IPS-20b (cell line): ENCODE data around the gene ZNF473.
"Not testable (repeated sequence)": the region's sequence is repeated elsewhere in the genome, so short reads cannot be mapped to it uniquely, and the experiment has no call there.

ENCODE experiments used
- H3K27ac ChIP-seq: one replicate; pipeline ENCODE4 v1.5.1; 2013; ENCODE audit warnings: low read length
- H3K27me3 ChIP-seq: 2 replicates; pipeline ENCODE4 v1.6.1; 2013; ENCODE audit warnings: mild to moderate bottlenecking, low read length, inconsistent platforms; ENCODE audit not compliant: insufficient read depth
- H3K36me3 ChIP-seq: 2 replicates; pipeline ENCODE4 v1.6.1; 2013; ENCODE audit warnings: low read depth, mild to moderate bottlenecking, inconsistent platforms, low read length, moderate library complexity; ENCODE audit not compliant: insufficient read depth
- H3K4me1 ChIP-seq: 2 replicates; pipeline ENCODE4 v1.6.1; 2013; ENCODE audit warnings: mild to moderate bottlenecking, control low read depth, inconsistent platforms, low read length, moderate library complexity; ENCODE audit not compliant: insufficient read depth
- H3K4me3 ChIP-seq: 2 replicates; pipeline ENCODE4 v1.5.1; 2013; ENCODE audit warnings: mild to moderate bottlenecking, low read length, inconsistent platforms
- H3K9ac ChIP-seq: 2 replicates; pipeline ENCODE4 v1.6.1; 2013; ENCODE audit warnings: low read depth, mild to moderate bottlenecking, inconsistent platforms, low read length, moderate library complexity
- H3K9me3 ChIP-seq: 2 replicates; pipeline ENCODE4 v1.6.1; 2013; ENCODE audit warnings: mild to moderate bottlenecking, low read depth, low read length, inconsistent platforms; ENCODE audit not compliant: insufficient read depth

The ZNF473 gene

GRCh38 chr19:50039968-50040367, 14.2 kb downstream of the ZNF473 start:
- H3K27ac ChIP-seq = no peak overlapping the region
- no peaks in the 10 kb centered on the region for H3K4me1 ChIP-seq
- H3K36me3 ChIP-seq = peaks cover 86% of the 10 kb centered on the region
- no peak overlapping the region for H3K4me3 ChIP-seq
- peaks cover 41% of the 10 kb centered on the region for H3K9me3 ChIP-seq
- H3K27me3 ChIP-seq = no peaks in the 10 kb centered on the region
- no peak overlapping the region for H3K9ac ChIP-seq

- H3K4me3 ChIP-seq = no peak overlapping the region
- no peak overlapping the region for H3K9ac ChIP-seq
- no peaks in the 10 kb centered on the region for H3K27me3 ChIP-seq
- peaks cover 88% of the 10 kb centered on the region for H3K36me3 ChIP-seq
- peaks cover 51% of the 10 kb centered on the region for H3K9me3 ChIP-seq
- no peak overlapping the region for H3K27ac ChIP-seq
- H3K4me1 ChIP-seq = no peaks in the 10 kb centered on the region
Observed at GRCh38 chr19:50040967-50041366, 15.2 kb downstream of the ZNF473 start.

GRCh38 chr19:50042363-50043024, 16.7 kb downstream of the ZNF473 start:
- Histone ChIP-seq H3K4me3 (no peak overlapping the region), H3K9ac (no peak overlapping the region), H3K4me1 (no peaks in the 10 kb centered on the region), H3K27ac (no peak overlapping the region), H3K36me3 (peaks cover 92% of the 10 kb centered on the region), H3K9me3 (peaks cover 66% of the 10 kb centered on the region), H3K27me3 (no peaks in the 10 kb centered on the region)

GRCh38 chr19:50043967-50044366, 18.2 kb downstream of the ZNF473 start:
- Histone ChIP-seq H3K27me3 (no peaks in the 10 kb centered on the region), H3K9me3 (peaks cover 81% of the 10 kb centered on the region), H3K27ac (no peak overlapping the region), H3K36me3 (peaks cover 92% of the 10 kb centered on the region), H3K9ac (no peak overlapping the region), H3K4me1 (no peaks in the 10 kb centered on the region), H3K4me3 (no peak overlapping the region)

- H3K4me1 ChIP-seq = no peaks in the 10 kb centered on the region
- no peak overlapping the region for H3K27ac ChIP-seq
- H3K9me3 ChIP-seq = peaks cover 89% of the 10 kb centered on the region
- H3K27me3 ChIP-seq = no peaks in the 10 kb centered on the region
- H3K4me3 ChIP-seq = no peak overlapping the region
- peaks cover 82% of the 10 kb centered on the region for H3K36me3 ChIP-seq
- H3K9ac ChIP-seq = no peak overlapping the region
Observed at GRCh38 chr19:50044922-50045321, 19.1 kb downstream of the ZNF473 start.

GRCh38 chr19:50046649-50047503, 21.1 kb downstream of the ZNF473 start:
- Histone ChIP-seq H3K27ac (no peak overlapping the region), H3K36me3 (peaks cover 63% of the 10 kb centered on the region), H3K4me1 (no peaks in the 10 kb centered on the region), H3K9me3 (peaks cover 97% of the 10 kb centered on the region), H3K27me3 (no peaks in the 10 kb centered on the region), H3K9ac (no peak overlapping the region), H3K4me3 (no peak overlapping the region; the same call in 1 of the 2 replicates)

GRCh38 chr19:50047671-50048070, 21.9 kb downstream of the ZNF473 start:
- Histone ChIP-seq H3K9ac (no peak overlapping the region), H3K9me3 (peaks cover 95% of the 10 kb centered on the region), H3K4me3 (no peak overlapping the region), H3K36me3 (peaks cover 55% of the 10 kb centered on the region), H3K27me3 (no peaks in the 10 kb centered on the region), H3K27ac (no peak overlapping the region), H3K4me1 (no peaks in the 10 kb centered on the region)

GRCh38 chr19:50050406-50051227, 24.8 kb downstream of the ZNF473 start:
- Histone ChIP-seq H3K9ac (no peak overlapping the region), H3K4me1 (no peaks in the 10 kb centered on the region), H3K27me3 (no peaks in the 10 kb centered on the region), H3K27ac (no peak overlapping the region), H3K9me3 (peaks cover 89% of the 10 kb centered on the region), H3K36me3 (peaks cover 27% of the 10 kb centered on the region), H3K4me3 (no peak overlapping the region)

- not testable (repeated sequence) for H3K4me3 ChIP-seq, H3K9ac ChIP-seq, H3K4me1 ChIP-seq, H3K27ac ChIP-seq, H3K27me3 ChIP-seq
- Histone ChIP-seq H3K9me3 (peaks cover 89% of the 10 kb centered on the region), H3K36me3 (peaks cover 20% of the 10 kb centered on the region)
Observed at GRCh38 chr19:50051228-50051895, 25.6 kb downstream of the ZNF473 start.

- no peak overlapping the region for H3K9ac ChIP-seq
Observed at GRCh38 chr19:50051964-50052363, 26.2 kb downstream of the ZNF473 start.

GRCh38 chr19:50053119-50053518, 27.3 kb downstream of the ZNF473 start:
- peaks cover 2% of the 10 kb centered on the region; the same call in 1 of the 2 replicates for H3K36me3 ChIP-seq
- H3K9ac ChIP-seq = no peak overlapping the region
- no peak overlapping the region for H3K4me3 ChIP-seq
- no peaks in the 10 kb centered on the region for H3K4me1 ChIP-seq
- H3K27me3 ChIP-seq = no peaks in the 10 kb centered on the region
- H3K9me3 ChIP-seq = peaks cover 76% of the 10 kb centered on the region
- H3K27ac ChIP-seq = no peak overlapping the region

More at GRCh38 chr19:50051964-50052363, 26.2 kb downstream of the ZNF473 start:
- Histone ChIP-seq H3K27ac (no peak overlapping the region), H3K27me3 (no peaks in the 10 kb centered on the region), H3K4me3 (no peak overlapping the region), H3K36me3 (peaks cover 14% of the 10 kb centered on the region), H3K9me3 (peaks cover 83% of the 10 kb centered on the region), H3K4me1 (no peaks in the 10 kb centered on the region)
